Smooth muscle cell (in vitro differentiated cells): Measurements from ENCODE around the gene PIEZO2. TPM values are rescaled to one million over a fixed set of nuclear protein-coding genes. Genes with fewer than 3 reads are reported as not detected.
A peak's percentile ranks its signal among the peaks of the same experiment; 100 is the strongest.

Experiments
- DNase-seq: peaks from one replicate; lab custom pipeline; 2025; ENCODE audit not compliant: unreplicated experiment; lab: John Stamatoyannopoulos, UW
- H2AFZ ChIP-seq: fragments of 200-600 bp; sonication (generic); 2 replicates; pipeline ENCODE4 v1.6.0; 2016; ENCODE audit warnings: antibody characterized with exemption, low read depth, mild to moderate bottlenecking
- H3F3A ChIP-seq: fragments of 200-600 bp; sonication (generic); 2 replicates; pipeline ENCODE4 v1.6.0; 2017; ENCODE audit warnings: antibody characterized with exemption, low read depth
- H3K27ac ChIP-seq: fragments of 200-600 bp; sonication (generic); 2 replicates; pipeline ENCODE4 v1.5.1; 2016; ENCODE audit warnings: low read depth, mild to moderate bottlenecking
- H3K27me3 ChIP-seq: fragments of 200-600 bp; sonication (generic); 2 replicates; pipeline ENCODE4 v1.6.1; 2016; ENCODE audit warnings: low read depth, mild to moderate bottlenecking
- H3K36me3 ChIP-seq: fragments of 200-600 bp; sonication (generic); 2 replicates; pipeline ENCODE4 v1.5.1; 2016; ENCODE audit warnings: low read depth
- H3K4me1 ChIP-seq: fragments of 200-600 bp; sonication (generic); 2 replicates; pipeline ENCODE4 v1.5.1; 2016; ENCODE audit warnings: low read depth
- H3K4me2 ChIP-seq: fragments of 200-600 bp; sonication (generic); 2 replicates; pipeline ENCODE4 v1.6.0; 2016; ENCODE audit warnings: mild to moderate bottlenecking
- H3K4me3 ChIP-seq: fragments of 200-600 bp; sonication (generic); 2 replicates; pipeline ENCODE4 v1.5.1; 2016; ENCODE audit warnings: mild to moderate bottlenecking
- H3K79me2 ChIP-seq: fragments of 200-600 bp; sonication (generic); 2 replicates; pipeline ENCODE4 v1.6.0; 2016; ENCODE audit warnings: low read depth, mild to moderate bottlenecking
- H3K9ac ChIP-seq: fragments of 200-600 bp; sonication (generic); 2 replicates; pipeline ENCODE4 v1.6.0; 2016; ENCODE audit warnings: low read depth
- H3K9me3 ChIP-seq: fragments of 200-600 bp; sonication (generic); replicated peaks from 2 replicates; pipeline ENCODE4 v1.5.1; 2016; ENCODE audit warnings: low read depth
- H4K20me1 ChIP-seq: fragments of 200-600 bp; sonication (generic); 2 replicates; pipeline ENCODE4 v1.6.0; 2016; ENCODE audit warnings: low read depth
- WGBS: methylation state at CpG from one replicate; pipeline ENCODE4 v1.1.7; 2016; ENCODE audit warnings: low lambda C conversion rate; 5-methylcytosine and 5-hydroxymethylcytosine counted together
- polyA plus RNA-seq: library from polyadenylated mRNA; unstranded; fragments of >200 nt; fragmentation: Nextera tagmentation; extraction: Ambion mirVana; gene quantifications from 2 replicates; pipeline ENCODE4 v1.2.1, GENCODE V29; 2016
- total RNA-seq: library from RNA; depleted of rRNA; stranded (reverse); fragments of >200 nt; gene quantifications from 2 replicates; pipeline ENCODE4 v1.2.3, GENCODE V29; 2014
- TF ChIP-seq, protein P1 (sequence below): fragments of 200-600 bp; sonication (generic); IDR thresholded peaks from 2 replicates; pipeline ENCODE4 v1.5.1; 2017; ENCODE audit warnings: borderline replicate concordance, mild to moderate bottlenecking, antibody characterized with exemption; ENCODE audit not compliant: insufficient read depth, poor library complexity, severe bottlenecking

The PIEZO2 gene
- total and polyA plus RNA-seq, 2 experiments from 2014 or later: 1.3 to 4.7 TPM

DNA sequence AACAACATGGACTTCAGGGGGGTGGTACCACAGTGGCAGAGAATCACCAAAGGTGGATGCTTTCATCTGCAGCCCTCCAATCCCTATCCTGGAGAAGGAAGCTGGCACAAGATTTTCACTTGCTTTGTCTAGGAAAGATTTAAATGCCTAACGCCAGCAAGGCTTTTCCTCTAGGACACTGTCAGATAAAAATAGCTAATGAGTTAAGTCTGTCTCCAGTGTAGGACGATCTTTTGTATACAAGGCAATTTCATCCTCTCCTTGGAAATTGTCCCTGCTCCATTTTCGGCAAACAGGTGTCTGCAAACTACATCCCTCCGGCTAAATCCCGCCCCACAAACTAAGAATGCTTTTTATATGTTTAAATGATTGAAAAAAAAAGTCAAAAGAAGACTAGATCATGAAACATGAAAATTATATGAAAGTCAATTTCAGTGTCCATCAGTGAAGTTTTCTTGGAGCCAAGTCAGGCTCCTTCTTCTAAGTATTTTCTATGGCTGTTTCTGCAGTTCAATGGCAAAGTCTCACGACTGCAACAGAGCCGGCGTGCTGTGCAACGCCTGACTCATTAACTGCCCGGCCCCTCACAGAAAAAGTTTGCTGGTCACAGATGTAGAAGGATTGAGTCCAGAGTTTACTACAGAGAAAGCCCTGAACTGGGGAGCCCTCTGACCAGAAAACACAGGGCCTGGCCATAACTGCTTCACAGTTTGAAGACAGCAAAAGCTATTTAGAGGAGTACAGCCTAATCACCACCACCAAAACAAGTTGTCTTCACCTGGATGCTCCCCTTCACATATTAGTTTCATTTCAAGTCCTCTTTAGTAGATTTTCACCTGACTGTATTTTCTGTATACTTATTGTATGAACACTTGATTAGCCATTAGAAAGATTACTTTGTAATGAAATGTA, 52.3 kb downstream of the PIEZO2 start:
- DNase-seq: no peak
- Histone ChIP-seq H3K79me2 (no peaks in the 10 kb centered on the region), H3K9me3 (no peaks in the 10 kb centered on the region), H3K4me3 (no peak overlapping the region), H3F3A (no peaks in the 10 kb centered on the region), H3K9ac (no peak overlapping the region), H3K4me1 (no peaks in the 10 kb centered on the region), H3K27ac (no peak overlapping the region), H2AFZ (peak overlapping the region; percentile 33), H4K20me1 (no peaks in the 10 kb centered on the region), H3K36me3 (no peaks in the 10 kb centered on the region), H3K27me3 (no peaks in the 10 kb centered on the region), H3K4me2 (peak overlapping the region; percentile 56)
- TF ChIP-seq, protein P1, sequence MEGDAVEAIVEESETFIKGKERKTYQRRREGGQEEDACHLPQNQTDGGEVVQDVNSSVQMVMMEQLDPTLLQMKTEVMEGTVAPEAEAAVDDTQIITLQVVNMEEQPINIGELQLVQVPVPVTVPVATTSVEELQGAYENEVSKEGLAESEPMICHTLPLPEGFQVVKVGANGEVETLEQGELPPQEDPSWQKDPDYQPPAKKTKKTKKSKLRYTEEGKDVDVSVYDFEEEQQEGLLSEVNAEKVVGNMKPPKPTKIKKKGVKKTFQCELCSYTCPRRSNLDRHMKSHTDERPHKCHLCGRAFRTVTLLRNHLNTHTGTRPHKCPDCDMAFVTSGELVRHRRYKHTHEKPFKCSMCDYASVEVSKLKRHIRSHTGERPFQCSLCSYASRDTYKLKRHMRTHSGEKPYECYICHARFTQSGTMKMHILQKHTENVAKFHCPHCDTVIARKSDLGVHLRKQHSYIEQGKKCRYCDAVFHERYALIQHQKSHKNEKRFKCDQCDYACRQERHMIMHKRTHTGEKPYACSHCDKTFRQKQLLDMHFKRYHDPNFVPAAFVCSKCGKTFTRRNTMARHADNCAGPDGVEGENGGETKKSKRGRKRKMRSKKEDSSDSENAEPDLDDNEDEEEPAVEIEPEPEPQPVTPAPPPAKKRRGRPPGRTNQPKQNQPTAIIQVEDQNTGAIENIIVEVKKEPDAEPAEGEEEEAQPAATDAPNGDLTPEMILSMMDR: no peak
- 60% methylated on average over 10 of the region's 10 CpGs for WGBS

DNA sequence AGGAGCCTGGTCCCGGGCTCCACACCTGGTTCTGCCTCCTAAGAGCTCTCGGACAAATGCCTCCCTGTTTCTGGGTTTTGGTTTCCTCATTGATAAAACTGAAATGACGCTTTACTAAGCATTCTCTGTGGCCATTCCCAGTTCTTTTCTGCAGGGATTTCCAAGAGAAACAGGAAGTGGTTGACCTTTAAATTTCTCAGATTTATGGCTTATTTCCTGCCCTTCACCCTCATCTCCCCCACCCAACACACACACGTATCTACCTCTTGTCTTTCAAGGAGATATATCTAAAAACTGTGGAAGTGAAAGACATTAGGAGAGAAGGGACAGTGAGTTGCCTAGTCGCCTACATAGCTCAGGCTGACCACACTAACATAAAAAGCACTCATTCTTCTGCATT, 53.0 kb downstream of the PIEZO2 start:
- WGBS: 64% methylated on average over 5 of the region's 5 CpGs

DNA sequence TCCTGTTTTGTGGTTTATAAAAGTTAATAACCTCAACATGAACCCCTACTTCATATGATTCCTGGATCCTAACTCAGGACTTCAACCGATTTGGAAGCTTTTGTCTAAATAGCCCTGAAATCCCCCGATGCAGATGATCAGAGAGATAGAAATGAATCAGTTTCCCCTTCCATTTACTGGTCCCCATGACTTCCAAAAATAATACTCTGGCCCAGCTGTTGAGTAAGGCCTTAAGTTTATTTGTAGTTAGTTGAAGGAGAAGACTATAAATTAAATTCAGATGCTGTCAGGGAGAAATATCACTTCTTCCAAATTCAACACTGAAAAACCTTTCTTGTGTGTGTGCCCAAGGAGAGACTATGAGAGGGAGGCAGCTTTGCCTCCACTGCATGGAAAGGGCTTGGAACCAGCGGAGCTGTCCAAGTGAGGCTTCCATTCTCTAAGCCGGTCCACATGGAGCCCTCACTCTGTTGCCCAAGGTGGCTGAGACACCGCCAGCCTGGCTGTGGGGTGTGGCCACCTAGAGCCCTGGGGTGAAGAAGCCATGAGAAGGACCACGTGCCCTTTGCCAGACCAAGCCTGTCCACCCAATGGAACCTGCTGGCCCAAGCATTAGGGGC, 53.6 kb downstream of the PIEZO2 start:
- no peaks in the 10 kb centered on the region for H4K20me1 ChIP-seq
- 96% methylated on average over 6 of the region's 6 CpGs for WGBS
- H3K9ac ChIP-seq: no peak overlapping the region
- TF ChIP-seq, protein P1: no peak
- no peak overlapping the region for H3K4me3 ChIP-seq
- no peaks in the 10 kb centered on the region for H3F3A ChIP-seq
- no peak overlapping the region for H3K27ac ChIP-seq
- H3K79me2 ChIP-seq: no peaks in the 10 kb centered on the region
- no peaks in the 10 kb centered on the region for H3K9me3 ChIP-seq
- H3K36me3 ChIP-seq: no peaks in the 10 kb centered on the region
- no peak overlapping the region for H2AFZ ChIP-seq
- H3K27me3 ChIP-seq: no peaks in the 10 kb centered on the region
- peak overlapping the region; percentile 56 for H3K4me2 ChIP-seq
- DNase-seq: no peak
- H3K4me1 ChIP-seq: no peaks in the 10 kb centered on the region

More for the DNA sequence above, 53.0 kb downstream of the PIEZO2 start:
- H3K27ac ChIP-seq: no peak overlapping the region
- H3K9ac ChIP-seq: no peak overlapping the region
- no peaks in the 10 kb centered on the region for H3K36me3 ChIP-seq
- TF ChIP-seq, protein P1: no peak
- no peak overlapping the region for H3K4me3 ChIP-seq
- no peak for DNase-seq
- no peaks in the 10 kb centered on the region for H3F3A ChIP-seq
- H4K20me1 ChIP-seq: no peaks in the 10 kb centered on the region
- no peaks in the 10 kb centered on the region for H3K4me1 ChIP-seq
- peak overlapping the region; percentile 56 for H3K4me2 ChIP-seq
- peak overlapping the region; percentile 33 for H2AFZ ChIP-seq
- H3K9me3 ChIP-seq: no peaks in the 10 kb centered on the region
- H3K27me3 ChIP-seq: no peaks in the 10 kb centered on the region
- no peaks in the 10 kb centered on the region for H3K79me2 ChIP-seq
